Activated T-cell treated with anti-CD3 and anti-CD28 coated beads, Interleukin-2, amount 50 U/mL, for 1 hour (primary cell): Measurements from ENCODE around the gene C22orf15.

Experiments
- DNase-seq: peaks from one replicate; pipeline ENCODE4 v3.0.0-alpha.2; 2020

C22orf15 gene

GRCh38 chr22:23774114-23774921 is 11.5 kb downstream of the C22orf15 start:
- DNase-seq: no peak

DNA sequence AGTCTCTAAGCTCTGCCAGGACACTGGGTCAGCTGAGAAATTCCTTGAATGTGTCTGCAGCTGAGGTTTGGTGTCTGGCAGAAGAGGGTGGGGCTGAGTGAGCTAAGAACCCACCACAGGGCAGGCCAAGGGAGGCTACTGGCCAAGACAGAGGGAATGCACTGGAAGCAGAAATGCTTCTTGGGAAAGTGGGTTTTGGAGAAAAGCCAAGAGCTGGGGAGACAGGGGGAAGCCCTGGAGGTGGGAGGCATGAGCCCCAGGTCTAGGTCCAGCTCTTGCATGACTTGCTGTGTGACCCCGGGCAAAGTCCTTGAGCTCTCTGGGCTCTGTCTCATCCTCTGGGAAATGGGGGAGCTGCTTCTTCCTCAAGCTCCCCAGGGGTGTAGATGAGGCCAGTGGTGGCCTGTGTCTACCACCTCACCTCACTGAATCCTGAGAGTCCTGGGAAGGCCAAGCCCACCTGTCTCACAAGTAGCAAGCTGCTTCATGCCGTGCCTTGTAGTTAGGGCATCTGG is 12.2 kb downstream of the C22orf15 start:
- DNase-seq: no peak

DNA sequence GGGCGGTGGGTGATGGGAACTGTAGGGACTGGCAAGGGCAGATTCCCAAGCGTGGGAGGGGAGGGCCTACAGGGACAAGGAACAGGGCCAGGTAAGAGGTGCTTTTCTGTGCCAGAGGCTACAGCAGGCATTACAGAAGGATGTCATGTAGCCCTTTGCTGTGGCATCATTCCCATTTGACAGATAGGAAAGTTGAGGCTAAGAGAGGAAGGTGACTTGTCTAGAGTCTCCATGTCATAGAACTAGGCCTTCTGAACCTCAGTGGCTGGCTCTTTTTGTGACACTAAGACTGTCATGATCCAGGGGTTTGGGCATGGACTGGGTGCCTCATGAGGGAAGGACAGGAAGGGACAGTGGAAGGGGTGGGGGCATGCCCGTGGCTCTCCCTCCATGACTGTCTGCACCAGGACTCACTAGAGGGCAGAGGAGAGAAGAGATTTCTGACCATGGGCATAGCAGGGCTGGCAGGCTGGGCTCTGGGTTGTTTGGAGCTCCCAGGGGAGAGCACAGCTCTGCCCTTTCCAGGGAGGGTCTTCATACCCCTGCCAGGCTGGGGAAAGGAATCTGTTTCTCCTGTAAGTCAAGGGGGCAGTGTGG is 13.1 kb downstream of the C22orf15 start:
- no peak for DNase-seq

DNA sequence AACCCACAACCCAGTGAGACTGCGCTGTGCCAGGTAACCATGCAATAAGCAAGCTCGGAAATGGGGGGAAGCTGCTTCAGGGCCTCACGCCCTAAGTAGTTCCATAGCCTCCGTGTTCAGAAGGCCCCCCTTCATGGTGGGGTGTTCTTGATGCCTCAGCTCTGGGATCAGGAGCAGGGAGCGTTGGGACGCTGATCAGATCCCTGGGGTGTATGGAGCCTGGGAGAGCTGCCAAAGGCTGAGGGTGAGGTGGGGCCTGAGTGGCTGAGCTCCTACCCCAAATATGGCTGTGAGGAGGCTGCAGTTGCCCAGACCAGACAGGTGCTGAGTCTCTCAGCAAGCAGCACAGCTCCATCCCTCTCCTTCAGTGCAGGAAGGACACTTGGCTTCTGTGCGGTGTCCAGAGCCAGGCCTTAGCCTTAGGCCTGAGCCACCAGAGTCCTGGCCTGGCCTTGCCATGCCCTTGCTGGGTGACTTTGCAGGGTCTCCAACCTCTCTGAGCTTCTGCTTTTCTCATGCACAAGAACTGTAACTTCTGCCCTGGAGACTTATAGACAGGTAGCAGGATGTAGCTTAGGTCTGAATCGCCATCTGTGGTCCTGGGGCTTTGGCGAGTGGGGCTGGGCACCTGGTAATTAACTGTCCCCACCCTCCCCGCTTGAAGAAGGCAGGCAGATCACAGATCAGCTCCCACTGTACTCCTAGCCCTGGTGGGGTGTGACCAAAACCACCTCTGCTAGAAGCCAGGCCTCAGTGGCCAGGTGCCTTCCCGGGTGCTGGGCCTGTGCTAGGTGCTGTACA is 15.2 kb downstream of the C22orf15 start:
- no peak for DNase-seq

- DNase-seq: no peak
Measured at GRCh38 chr22:23778577-23778900, 15.7 kb downstream of the C22orf15 start.

DNA sequence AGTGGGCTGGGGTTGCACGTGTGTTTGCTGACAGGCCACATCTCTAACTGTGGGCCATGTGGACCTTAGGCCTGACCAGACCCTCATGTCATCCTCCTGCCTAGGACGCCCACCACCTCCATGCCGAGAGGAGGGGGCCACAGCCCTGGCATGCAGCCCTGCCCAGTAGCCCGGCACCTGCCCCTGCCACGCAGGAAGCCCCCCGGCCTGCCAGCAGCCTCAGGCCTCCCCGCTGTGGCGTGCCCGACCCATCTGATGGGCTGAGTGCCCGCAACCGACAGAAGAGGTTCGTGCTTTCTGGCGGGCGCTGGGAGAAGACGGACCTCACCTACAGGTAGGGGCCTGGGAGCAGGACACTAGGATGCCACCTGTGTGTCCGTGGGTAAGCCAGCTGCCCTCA is 16.3 kb downstream of the C22orf15 start:
- no peak for DNase-seq

DNA sequence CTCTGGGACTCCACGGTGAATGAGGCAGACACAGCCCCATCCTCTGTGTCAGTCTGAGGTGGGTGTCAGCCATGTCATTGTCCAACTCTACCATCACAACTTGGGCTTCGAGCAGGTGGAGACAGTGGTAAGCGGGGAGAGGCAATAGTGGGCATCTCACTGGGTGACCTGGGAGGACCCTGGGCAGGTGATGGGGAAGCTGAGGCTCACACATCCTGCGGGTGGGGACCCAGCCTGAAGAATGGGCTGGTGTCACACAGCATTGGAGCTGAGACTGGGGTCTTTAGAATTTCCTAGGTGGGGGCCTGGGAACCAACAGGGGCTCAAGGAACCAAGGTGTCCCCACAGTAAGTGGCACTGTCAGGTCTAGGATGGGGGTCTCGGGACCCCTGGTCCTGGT is 16.9 kb downstream of the C22orf15 start:
- DNase-seq: no peak

GRCh38 chr22:23780146-23780748 is 17.5 kb downstream of the C22orf15 start:
- no peak for DNase-seq

GRCh38 chr22:23781065-23781464 is 18.3 kb downstream of the C22orf15 start:
- no peak for DNase-seq

- no peak for DNase-seq
Measured at GRCh38 chr22:23781511-23782183, 18.9 kb downstream of the C22orf15 start.

DNA sequence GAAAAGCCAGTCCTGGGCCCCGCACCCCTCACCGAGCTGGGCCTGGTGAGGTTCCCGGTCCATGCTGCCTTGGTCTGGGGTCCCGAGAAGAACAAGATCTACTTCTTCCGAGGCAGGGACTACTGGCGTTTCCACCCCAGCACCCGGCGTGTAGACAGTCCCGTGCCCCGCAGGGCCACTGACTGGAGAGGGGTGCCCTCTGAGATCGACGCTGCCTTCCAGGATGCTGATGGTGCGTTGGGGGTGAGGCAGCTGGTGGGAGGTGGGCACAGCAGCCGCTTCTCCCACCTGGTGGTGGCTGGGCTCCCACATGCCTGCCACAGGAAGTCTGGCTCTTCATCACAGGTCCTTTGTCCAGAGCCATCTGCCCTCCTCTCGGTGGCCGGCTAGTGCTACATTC is 19.5 kb downstream of the C22orf15 start:
- no peak for DNase-seq

- DNase-seq: no peak
Measured at GRCh38 chr22:23782703-23783102, 19.9 kb downstream of the C22orf15 start.

DNA sequence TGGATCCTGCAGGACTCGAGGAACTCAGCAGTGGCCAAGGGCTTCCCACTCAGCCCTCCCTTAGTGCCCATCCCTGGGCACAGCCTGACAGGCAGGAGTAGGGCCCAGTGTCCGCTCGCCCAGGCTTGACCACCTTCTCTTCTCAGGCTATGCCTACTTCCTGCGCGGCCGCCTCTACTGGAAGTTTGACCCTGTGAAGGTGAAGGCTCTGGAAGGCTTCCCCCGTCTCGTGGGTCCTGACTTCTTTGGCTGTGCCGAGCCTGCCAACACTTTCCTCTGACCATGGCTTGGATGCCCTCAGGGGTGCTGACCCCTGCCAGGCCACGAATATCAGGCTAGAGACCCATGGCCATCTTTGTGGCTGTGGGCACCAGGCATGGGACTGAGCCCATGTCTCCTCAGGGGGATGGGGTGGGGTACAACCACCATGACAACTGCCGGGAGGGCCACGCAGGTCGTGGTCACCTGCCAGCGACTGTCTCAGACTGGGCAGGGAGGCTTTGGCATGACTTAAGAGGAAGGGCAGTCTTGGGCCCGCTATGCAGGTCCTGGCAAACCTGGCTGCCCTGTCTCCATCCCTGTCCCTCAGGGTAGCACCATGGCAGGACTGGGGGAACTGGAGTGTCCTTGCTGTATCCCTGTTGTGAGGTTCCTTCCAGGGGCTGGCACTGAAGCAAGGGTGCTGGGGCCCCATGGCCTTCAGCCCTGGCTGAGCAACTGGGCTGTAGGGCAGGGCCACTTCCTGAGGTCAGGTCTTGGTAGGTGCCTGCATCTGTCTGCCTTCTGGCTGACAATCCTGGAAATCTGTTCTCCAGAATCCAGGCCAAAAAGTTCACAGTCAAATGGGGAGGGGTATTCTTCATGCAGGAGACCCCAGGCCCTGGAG is 20.7 kb downstream of the C22orf15 start:
- no peak for DNase-seq

DNA sequence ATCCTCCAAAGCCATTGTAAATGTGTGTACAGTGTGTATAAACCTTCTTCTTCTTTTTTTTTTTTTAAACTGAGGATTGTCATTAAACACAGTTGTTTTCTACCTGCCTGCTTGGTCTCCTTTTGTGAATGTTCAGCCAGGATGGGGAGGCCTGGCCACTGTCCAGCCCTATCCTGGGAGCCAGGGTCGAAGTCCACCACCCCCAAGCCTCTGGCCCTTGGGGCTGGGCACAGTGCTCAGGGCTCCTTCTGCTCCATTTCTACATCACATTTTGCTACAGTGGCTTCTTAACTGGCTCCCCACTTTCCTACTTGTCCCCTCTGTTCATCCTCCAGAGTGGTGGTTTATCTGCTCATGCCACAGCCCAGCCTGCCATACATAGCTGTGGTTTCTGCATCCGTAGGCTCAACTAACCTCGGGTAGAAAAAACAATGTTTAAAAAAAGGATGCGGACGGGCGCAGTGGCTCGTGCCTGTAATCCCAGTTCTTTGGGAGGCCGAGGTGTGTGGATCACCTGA is 21.5 kb downstream of the C22orf15 start:
- DNase-seq: no peak

DNA sequence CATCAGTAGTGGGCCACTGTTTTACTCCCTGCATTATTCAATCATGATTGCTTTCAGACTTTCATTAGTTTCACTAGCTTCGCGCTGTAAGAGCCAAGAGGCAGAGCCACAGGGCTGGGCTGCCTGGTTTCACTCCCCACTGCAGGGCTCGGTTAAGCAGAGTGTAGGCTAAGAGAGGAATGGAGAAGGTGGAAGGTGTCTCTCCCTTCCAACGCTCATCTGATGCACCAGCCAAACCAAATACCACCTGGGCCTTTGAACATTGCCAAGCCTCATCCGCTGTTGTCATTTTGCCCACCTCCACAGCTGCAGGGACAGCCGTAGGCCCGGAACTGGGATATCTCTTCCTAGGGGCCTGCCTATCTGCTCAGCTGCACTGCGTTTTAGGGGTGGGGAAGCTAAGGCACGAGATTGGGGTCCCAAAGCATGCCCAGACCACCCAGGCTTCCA is 23.5 kb downstream of the C22orf15 start:
- DNase-seq: no peak

GRCh38 chr22:23786752-23787599 is 24.2 kb downstream of the C22orf15 start, which contains the start of gene SMARCB1:
SMARCB1 (plus strand) TSS chr22:23786966; CDS start chr22:23787170, 204 bp downstream.
- DNase-seq: peak; percentile 94

GRCh38 chr22:23787600-23787896 is 24.8 kb downstream of the C22orf15 start:
- no peak for DNase-seq

- no peak for DNase-seq
Measured at GRCh38 chr22:23787910-23788309, 25.1 kb downstream of the C22orf15 start.

- no peak for DNase-seq
Measured at GRCh38 chr22:23789121-23789520, 26.3 kb downstream of the C22orf15 start.

DNA sequence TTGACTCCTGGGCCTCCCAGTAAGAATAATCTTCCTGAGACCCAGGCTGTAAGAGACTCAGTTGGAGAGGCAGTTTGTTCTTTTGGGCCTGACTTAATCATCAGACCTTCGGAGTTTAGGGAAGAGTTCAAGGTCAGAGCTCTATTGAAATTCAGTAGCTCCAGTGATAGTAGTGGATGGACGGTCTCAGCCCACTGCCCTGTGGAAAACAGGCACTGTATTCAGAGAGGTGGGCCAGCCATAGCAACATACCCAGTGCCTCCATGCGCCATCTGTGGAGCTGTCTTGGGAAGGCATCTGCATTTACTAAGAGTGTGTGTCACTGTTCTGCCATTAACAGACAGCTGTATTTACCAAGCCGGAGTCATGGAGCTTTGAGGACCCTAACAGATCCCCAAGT is 26.8 kb downstream of the C22orf15 start:
- no peak for DNase-seq
